Right lobe of liver (tissue), 6 donors: ENCODE data around the gene GRAP2. TPM values are rescaled to one million over a fixed set of nuclear protein-coding genes. Genes with fewer than 3 reads are reported as not detected.

ENCODE experiments used
- ATAC-seq, 4 donors: fragments of 200-7000 bp; cut with Tn5 transposase; one replicate each; pipeline ENCODE4 v1.9.1; 2020; ENCODE audit warnings: mild to moderate bottlenecking in 4 of 4, moderate library complexity in 4 of 4
- DNase-seq, 3 donors: peaks; one replicate each; pipeline ENCODE4 v3.0.0-alpha.2; 2020
- H3K27ac ChIP-seq, 3 donors: fragments of 200-600 bp; one replicate each; pipeline ENCODE4 v1.8.0; 2022
- H3K27me3 ChIP-seq, 2 donors: fragments of 200-600 bp; one replicate each; pipeline ENCODE4 v1.8.0; 2022
- H3K36me3 ChIP-seq, 4 donors: fragments of 200-600 bp; sonication (generic) in 1 of 4; one replicate each; pipeline versions ENCODE4 v1.5.1 to v1.8.0; 2017 to 2022; ENCODE audit warnings: control low read depth in 1 of 4
- H3K4me1 ChIP-seq, 4 donors: fragments of 200-600 bp; sonication (generic) in 1 of 4; one replicate each; pipeline versions ENCODE4 v1.5.1 to v1.8.0; 2017 to 2022; ENCODE audit warnings: control low read depth in 1 of 4
- H3K4me3 ChIP-seq, 3 donors: fragments of 200-600 bp; one replicate each; pipeline ENCODE4 v1.8.0; 2022
- H3K9me3 ChIP-seq, 4 donors: fragments of 200-600 bp; sonication (generic) in 1 of 4; one replicate each; pipeline versions ENCODE4 v1.5.1 to v1.8.0; 2017 to 2022; ENCODE audit warnings: control low read depth in 1 of 4
- POLR2A ChIP-seq: fragments of 450-650 bp; IDR thresholded peaks from one replicate; pipeline ENCODE4 v1.6.1; 2017; ENCODE audit warnings: antibody characterized with exemption, mild to moderate bottlenecking
- WGBS: methylation state at CpG from one replicate; pipeline ENCODE4 v1.1.6; 2018; ENCODE audit warnings: low coverage, low lambda C conversion rate; ENCODE audit not compliant: insufficient coverage; ENCODE audit errors: missing lambda C conversion rate; 5-methylcytosine and 5-hydroxymethylcytosine counted together
- intact Hi-C, 2 donors: fragments of 100-400 bp; cut with DNase I; formaldehyde crosslinking; loops; one replicate each; pipeline versions ENCODE4 v1.11.2 to v1.14.1; 2022
- long read RNA-seq: library from polyadenylated mRNA; unstranded; transcript quantifications from one replicate; pipeline ENCODE4 v2.0.0, GENCODE V29; 2019
- total RNA-seq, 6 experiments: library from RNA; depleted of rRNA in 2 of 6; stranded (reverse); fragments of >200 nt in 2 of 6; fragmentation: NEBNext Ultra II Directional in 3 of 6; extraction: Animal tissue kit (Norgen Biotek cat#: 25700) in 3 of 6; gene quantifications; one replicate each; pipeline versions ENCODE4 v1.1.0 to v1.2.4, GENCODE V29; 2016 to 2023
- TF ChIP-seq, protein P1 (sequence below), 4 donors: fragments of 200-600 bp in 3 of 4; fragments of 450-650 bp in 1 of 4; IDR thresholded peaks; one replicate each; pipeline versions ENCODE4 v1.5.1 to v1.8.0; 2016 to 2022; ENCODE audit warnings: antibody characterized with exemption in 4 of 4, mild to moderate bottlenecking in 2 of 4
- donor health status: DM: no; HTN: yes; CAD: no.
- donor health status: DM: no; HTN: no; CAD: no.
- donor health status: DM: no; HTN: no; CAD: no.
- donor health status: DM: no; HTN: yes; CAD: no.
- donor health status: DM: no; HTN: yes; CAD: no.

The GRAP2 gene
- total RNA-seq, result 1 to 10 TPM in 1 of 6 experiments, under 1 TPM in 5; 0.46 to 1.7 (median 0.74) TPM
- long read RNA-seq, result 0 reads

- H3K27ac ChIP-seq, result no peak within 1 kb of the TSS
- intact Hi-C loops, result no loop called here
- peak; percentile 24 to 55 (median 46) for ATAC-seq
Measured at GRCh38 chr22:39900306-39901227, at the start of gene GRAP2. GRAP2 (plus strand) TSS chr22:39901084; CDS start chr22:39947107, 46,023 bp downstream.

DNA sequence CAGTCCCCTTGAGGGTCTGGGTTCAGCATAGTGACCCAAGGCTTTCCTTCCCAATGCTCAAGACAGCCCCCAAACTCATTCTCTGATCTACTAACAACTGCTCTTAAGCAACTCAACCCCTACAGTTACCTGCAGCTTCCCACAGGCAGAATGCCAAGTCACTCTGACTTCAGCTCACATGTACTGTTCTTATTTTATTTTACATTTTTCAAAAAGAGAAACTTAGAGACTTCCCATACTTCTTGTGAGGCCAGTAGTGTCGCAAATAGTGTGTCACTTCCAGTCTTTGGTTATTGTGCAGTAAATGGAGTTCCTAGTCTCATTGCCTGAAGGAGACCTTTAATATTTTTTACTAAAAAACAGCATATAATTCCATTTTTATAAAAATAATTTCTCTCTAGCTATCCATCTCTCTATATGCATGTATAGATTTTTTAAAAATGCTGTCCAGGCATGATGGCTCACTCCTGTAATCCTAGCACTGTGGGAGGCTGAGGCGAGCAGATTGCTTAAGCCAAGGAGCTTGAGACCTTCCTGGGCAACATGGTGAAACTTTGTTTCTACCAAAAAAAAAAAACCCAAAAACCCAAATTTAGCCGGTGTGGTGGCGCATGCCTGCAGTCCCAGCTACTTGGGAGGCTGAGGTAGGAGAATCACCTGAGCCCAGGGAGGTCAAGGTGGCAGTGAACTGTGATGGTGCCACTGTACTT is 49.1 kb upstream of the GRAP2 start:
- Histone ChIP-seq H3K4me1 (no peaks in the 10 kb centered on the region), H3K4me3 (no peak overlapping the region), H3K36me3 (no peaks in the 10 kb centered on the region), H3K27ac (no peak overlapping the region), H3K27me3 (peaks cover 0 to 10% of the 10 kb centered on the region in 2 donors), H3K9me3 (no peaks in the 10 kb centered on the region)
- 65% methylated on average over 4 of the region's 4 CpGs for WGBS
- intact Hi-C loops, result no loop called here
- no peak for ATAC-seq
- TF ChIP-seq, protein P1, sequence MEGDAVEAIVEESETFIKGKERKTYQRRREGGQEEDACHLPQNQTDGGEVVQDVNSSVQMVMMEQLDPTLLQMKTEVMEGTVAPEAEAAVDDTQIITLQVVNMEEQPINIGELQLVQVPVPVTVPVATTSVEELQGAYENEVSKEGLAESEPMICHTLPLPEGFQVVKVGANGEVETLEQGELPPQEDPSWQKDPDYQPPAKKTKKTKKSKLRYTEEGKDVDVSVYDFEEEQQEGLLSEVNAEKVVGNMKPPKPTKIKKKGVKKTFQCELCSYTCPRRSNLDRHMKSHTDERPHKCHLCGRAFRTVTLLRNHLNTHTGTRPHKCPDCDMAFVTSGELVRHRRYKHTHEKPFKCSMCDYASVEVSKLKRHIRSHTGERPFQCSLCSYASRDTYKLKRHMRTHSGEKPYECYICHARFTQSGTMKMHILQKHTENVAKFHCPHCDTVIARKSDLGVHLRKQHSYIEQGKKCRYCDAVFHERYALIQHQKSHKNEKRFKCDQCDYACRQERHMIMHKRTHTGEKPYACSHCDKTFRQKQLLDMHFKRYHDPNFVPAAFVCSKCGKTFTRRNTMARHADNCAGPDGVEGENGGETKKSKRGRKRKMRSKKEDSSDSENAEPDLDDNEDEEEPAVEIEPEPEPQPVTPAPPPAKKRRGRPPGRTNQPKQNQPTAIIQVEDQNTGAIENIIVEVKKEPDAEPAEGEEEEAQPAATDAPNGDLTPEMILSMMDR (IDR thresholded peaks at IDR 0.05), result no peak
- TF ChIP-seq POLR2A, result no peak
- DNase-seq, result no peak

More at GRCh38 chr22:39900306-39901227, at the start of gene GRAP2:
- H3K4me1 ChIP-seq, result no peaks in the 10 kb centered on the region
- TF ChIP-seq, protein P1 (IDR thresholded peaks at IDR 0.05), result no peak
- TF ChIP-seq POLR2A, result no peak
- H3K27me3 ChIP-seq, result no peaks in the 10 kb centered on the region
- no peak within 1 kb of the TSS for H3K4me3 ChIP-seq
- no peaks in the 10 kb centered on the region for H3K9me3 ChIP-seq
- 29% methylated on average over 4 of the region's 4 CpGs for WGBS
- DNase-seq, result no peak
- H3K36me3 ChIP-seq, result no peaks in the 10 kb centered on the region

DNA sequence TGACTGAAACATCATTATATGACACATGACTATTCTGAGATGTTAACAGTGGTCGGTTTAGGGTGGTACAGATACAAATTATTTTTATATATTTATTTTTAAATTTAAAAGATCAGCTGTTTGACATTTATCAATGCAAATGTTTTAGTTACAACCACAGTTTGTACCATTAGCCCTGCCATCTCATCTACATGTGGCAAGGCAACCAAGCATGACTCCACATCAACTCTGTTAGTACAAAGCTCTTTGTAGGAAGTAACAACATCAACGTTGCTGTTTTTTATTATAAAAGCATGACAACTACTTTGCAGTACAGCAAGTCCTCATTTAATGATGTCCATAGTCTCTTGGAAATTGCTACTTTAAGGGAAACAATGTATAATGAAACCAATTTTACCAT is 48.1 kb upstream of the GRAP2 start:
- Histone ChIP-seq H3K36me3 (no peaks in the 10 kb centered on the region), H3K9me3 (no peaks in the 10 kb centered on the region), H3K27ac (no peak overlapping the region), H3K27me3 (peaks cover 0 to 10% of the 10 kb centered on the region in 2 donors), H3K4me1 (no peaks in the 10 kb centered on the region), H3K4me3 (no peak overlapping the region)
- ATAC-seq (no peak), DNase-seq (no peak)
- intact Hi-C loops, result no loop called here
- 25% methylated on average over 2 of the region's 2 CpGs for WGBS
- TF ChIP-seq, protein P1 (IDR thresholded peaks at IDR 0.05), result no peak
- no peak for TF ChIP-seq POLR2A

- 78% methylated on average over 4 of the region's 4 CpGs for WGBS
- Histone ChIP-seq H3K4me3 (no peak overlapping the region), H3K9me3 (no peaks in the 10 kb centered on the region), H3K27me3 (peaks cover 0 to 16% of the 10 kb centered on the region in 2 donors), H3K36me3 (no peaks in the 10 kb centered on the region), H3K27ac (no peak overlapping the region), H3K4me1 (no peaks in the 10 kb centered on the region)
- no peak for ATAC-seq
- no peak for TF ChIP-seq POLR2A
- TF ChIP-seq, protein P1 (IDR thresholded peaks at IDR 0.05), result no peak
- intact Hi-C loops, result no loop called here
- DNase-seq, result no peak
Measured at GRCh38 chr22:39856588-39856987, 44.3 kb upstream of the GRAP2 start.
